Measurements from ENCODE around the gene DNAI7.

DNA sequence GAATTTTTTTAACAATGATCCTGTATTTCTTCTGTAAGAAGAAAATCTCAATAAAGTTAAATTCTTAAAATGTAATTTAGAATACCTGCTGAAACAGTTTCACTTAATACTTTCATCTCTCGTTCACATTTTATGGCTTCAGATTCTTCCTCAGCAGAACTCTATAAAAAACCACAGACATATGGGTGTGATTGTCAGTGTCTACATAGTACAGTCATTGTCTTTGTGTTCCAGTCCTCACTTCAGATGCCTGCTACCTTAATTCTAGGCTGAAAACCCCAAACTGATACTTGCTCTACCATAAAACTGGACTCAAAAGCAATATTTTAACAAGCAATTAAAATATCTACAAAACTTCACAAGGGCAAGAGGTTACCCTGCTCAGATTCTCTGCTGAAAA, 71.8 kb downstream of the DNAI7 start:
- TF ChIP-seq TCF7L2 (IDR thresholded peaks at IDR 0.05; ENCODE audit: borderline replicate concordance, extremely low read depth, insufficient read depth, insufficient read length) (no peak), EZH2 (IDR thresholded peaks at IDR 0.05) (no peak), POLR2AphosphoS5 (IDR thresholded peaks at IDR 0.05; ENCODE audit: low read depth, low read length) (no peak), SIN3A (IDR thresholded peaks at IDR 0.05; ENCODE audit: low read depth) (no peak), POLR2A (IDR thresholded peaks at IDR 0.05; ENCODE audit: borderline replicate concordance, extremely low read depth, insufficient read depth, insufficient read length) (no peak), ELF1 (IDR thresholded peaks at IDR 0.05; ENCODE audit: borderline replicate concordance, low read depth) (no peak), CTCF (IDR thresholded peaks at IDR 0.05 in 2 of 3, conservative IDR thresholded peaks at IDR 0.05 in 1 of 3; ENCODE audit: borderline replicate concordance in 1 of 3, insufficient read depth in 1 of 3, low read depth in 2 of 3, low read length in 2 of 3) (no peak)

All from HCT116 (cell line).